ENCODE measurements around the gene PDHA1.
A peak's percentile ranks its signal among the peaks of the same experiment; 100 is the strongest.

PDHA1 gene

GRCh38 chrX:19343535-19344408 is at the start of gene PDHA1:
Gene PDHA1 (plus strand): TSS chrX:19343927. CDS start chrX:19344038, 111 bp downstream.
- DNase-seq: peak; percentile 92

GRCh38 chrX:19303256-19303880 is 40.4 kb upstream of the PDHA1 start:
- no peak for DNase-seq

GRCh38 chrX:19326567-19326966 is 17.2 kb upstream of the PDHA1 start:
- DNase-seq: no peak

- no peak for DNase-seq
Measured at GRCh38 chrX:19331831-19332230, 11.9 kb upstream of the PDHA1 start.

- DNase-seq: no peak
Measured at GRCh38 chrX:19332983-19333382, 10.7 kb upstream of the PDHA1 start.

GRCh38 chrX:19334945-19335626 is 8.6 kb upstream of the PDHA1 start:
- DNase-seq: peak; percentile 62

GRCh38 chrX:19342331-19342906 is 1.3 kb upstream of the PDHA1 start:
- peak; percentile 57 for DNase-seq

GRCh38 chrX:19343085-19343534 is 617 bp upstream of the PDHA1 start:
- DNase-seq: no peak

- DNase-seq: no peak
Measured at GRCh38 chrX:19344661-19345060, 934 bp downstream of the PDHA1 start.

- DNase-seq: no peak
Measured at GRCh38 chrX:19347916-19348315, 4.2 kb downstream of the PDHA1 start.

GRCh38 chrX:19349264-19349663 is 5.5 kb downstream of the PDHA1 start:
- DNase-seq: no peak

GRCh38 chrX:19350941-19351384 is 7.2 kb downstream of the PDHA1 start:
- DNase-seq: peak; percentile 61

- DNase-seq: no peak
Measured at GRCh38 chrX:19354625-19355024, 10.9 kb downstream of the PDHA1 start.

- peak; percentile 8 for DNase-seq
Measured at GRCh38 chrX:19358521-19358920, 14.8 kb downstream of the PDHA1 start.

GRCh38 chrX:19360903-19361302 is 17.2 kb downstream of the PDHA1 start:
- DNase-seq: no peak

- no peak for DNase-seq
Measured at GRCh38 chrX:19361701-19362100, 18.0 kb downstream of the PDHA1 start.

GRCh38 chrX:19368576-19368975 is 24.8 kb downstream of the PDHA1 start:
- DNase-seq: no peak

GRCh38 chrX:19370061-19370460 is 26.3 kb downstream of the PDHA1 start:
- DNase-seq: no peak

- peak; percentile 63 for DNase-seq
Measured at GRCh38 chrX:19372170-19372546, 28.4 kb downstream of the PDHA1 start.

- peak; percentile 2 for DNase-seq
Measured at GRCh38 chrX:19372547-19373331, 29.0 kb downstream of the PDHA1 start.

- peak; percentile 3 for DNase-seq
Measured at GRCh38 chrX:19373351-19373891, 29.7 kb downstream of the PDHA1 start.

GRCh38 chrX:19375546-19375945 is 31.8 kb downstream of the PDHA1 start:
- DNase-seq: no peak
